ENCODE measurements around the gene CNTN6. TPM values are rescaled to one million over a fixed set of nuclear protein-coding genes. Genes with fewer than 3 reads are reported as not detected.

CNTN6 gene
- polyA plus RNA-seq, 1 experiment, result not detected

GRCh38 chr3:1439395-1439794, 346.6 kb downstream of the CNTN6 start:
- Histone ChIP-seq H3K36me3 (ENCODE audit: control insufficient read depth, insufficient read depth, low read length) (no peaks in the 10 kb centered on the region), H3K4me3 (ENCODE audit: low read depth, low read length) (no peak overlapping the region), H3K27me3 (ENCODE audit: control insufficient read depth, insufficient read depth, low read length) (no peaks in the 10 kb centered on the region)
- ChIA-PET POLR2A (no interaction called here), CTCF (no interaction called here)
- no peak for TF ChIP-seq CTCF (IDR thresholded peaks at IDR 0.05; ENCODE audit: insufficient read depth, low read depth, low read length)
- no peak for DNase-seq (ENCODE audit: low read depth)

GRCh38 chr3:1442271-1442670, 349.4 kb downstream of the CNTN6 start:
- no peak for DNase-seq (ENCODE audit: low read depth)
- TF ChIP-seq CTCF (IDR thresholded peaks at IDR 0.05; ENCODE audit: insufficient read depth, low read depth, low read length), result no peak
- Histone ChIP-seq H3K36me3 (ENCODE audit: control insufficient read depth, insufficient read depth, low read length) (no peaks in the 10 kb centered on the region), H3K27me3 (ENCODE audit: control insufficient read depth, insufficient read depth, low read length) (no peaks in the 10 kb centered on the region), H3K4me3 (ENCODE audit: low read depth, low read length) (no peak overlapping the region)
- ChIA-PET POLR2A (no interaction called here), CTCF (no interaction called here)

GRCh38 chr3:1444195-1444594, 351.4 kb downstream of the CNTN6 start:
- CTCF ChIA-PET, result no interaction called here
- POLR2A ChIA-PET, result no interaction called here
- TF ChIP-seq CTCF (IDR thresholded peaks at IDR 0.05; ENCODE audit: insufficient read depth, low read depth, low read length), result no peak
- Histone ChIP-seq H3K4me3 (ENCODE audit: low read depth, low read length) (no peak overlapping the region), H3K36me3 (ENCODE audit: control insufficient read depth, insufficient read depth, low read length) (no peaks in the 10 kb centered on the region), H3K27me3 (ENCODE audit: control insufficient read depth, insufficient read depth, low read length) (no peaks in the 10 kb centered on the region)
- no peak for DNase-seq (ENCODE audit: low read depth)

GRCh38 chr3:1446531-1446930, 353.7 kb downstream of the CNTN6 start:
- DNase-seq (ENCODE audit: low read depth), result no peak
- Histone ChIP-seq H3K27me3 (ENCODE audit: control insufficient read depth, insufficient read depth, low read length) (no peaks in the 10 kb centered on the region), H3K36me3 (ENCODE audit: control insufficient read depth, insufficient read depth, low read length) (no peaks in the 10 kb centered on the region), H3K4me3 (ENCODE audit: low read depth, low read length) (no peak overlapping the region)
- ChIA-PET POLR2A (no interaction called here), CTCF (no interaction called here)
- TF ChIP-seq CTCF (IDR thresholded peaks at IDR 0.05; ENCODE audit: insufficient read depth, low read depth, low read length), result no peak

DNA sequence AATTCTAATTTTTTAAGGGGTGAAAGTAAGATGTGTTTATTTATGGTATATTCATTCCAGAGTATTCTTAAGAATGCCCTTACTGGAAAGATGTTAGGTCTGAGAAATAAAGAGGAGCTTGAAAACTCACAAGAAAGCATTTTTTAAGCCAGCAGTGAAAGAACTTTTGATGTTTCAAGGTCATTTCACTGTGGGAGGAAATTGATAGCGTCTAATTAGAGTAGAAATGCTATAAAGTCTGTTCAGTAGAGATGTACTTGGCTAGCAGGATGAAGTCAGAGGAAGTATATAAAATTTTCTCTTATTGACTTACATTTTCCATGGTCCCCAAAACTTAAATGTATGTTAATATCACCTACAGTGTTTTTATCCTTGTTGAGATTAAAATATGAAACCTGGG, 354.6 kb downstream of the CNTN6 start:
- POLR2A ChIA-PET, result no interaction called here
- no peak for DNase-seq (ENCODE audit: low read depth)
- Histone ChIP-seq H3K36me3 (ENCODE audit: control insufficient read depth, insufficient read depth, low read length) (no peaks in the 10 kb centered on the region), H3K4me3 (ENCODE audit: low read depth, low read length) (no peak overlapping the region), H3K27me3 (ENCODE audit: control insufficient read depth, insufficient read depth, low read length) (no peaks in the 10 kb centered on the region)
- TF ChIP-seq CTCF (IDR thresholded peaks at IDR 0.05; ENCODE audit: insufficient read depth, low read depth, low read length), result no peak
- CTCF ChIA-PET, result no interaction called here
